Measurements from ENCODE around the gene FGF7. TPM values are rescaled to one million over a fixed set of nuclear protein-coding genes. Genes with fewer than 3 reads are reported as not detected.

The FGF7 gene
- total and polyA plus RNA-seq, 2 donors from 2014 or later: 3.8 to 23.8 TPM

GRCh38 chr15:49428409-49429095 lies 5.5 kb downstream of the FGF7 start:
- no peaks in the 10 kb centered on the region for H3K27me3 ChIP-seq (ENCODE audit: control insufficient read depth, insufficient read depth, low read length)
- H3K4me1 ChIP-seq (ENCODE audit: control insufficient read depth in 2 of 3, insufficient read depth in 2 of 3, low read depth in 1 of 3, low read length in 3 of 3): no peaks in the 10 kb centered on the region
- H3K9me3 ChIP-seq (ENCODE audit: control insufficient read depth in 2 of 3, insufficient read depth in 1 of 3, low read length in 3 of 3): no peaks in the 10 kb centered on the region
- H3K9ac ChIP-seq (ENCODE audit: low read length in 3 of 3): no peak overlapping the region
- no peaks in the 10 kb centered on the region for H3K36me3 ChIP-seq (ENCODE audit: control insufficient read depth in 2 of 3, insufficient read depth in 3 of 3, low read length in 3 of 3)
- TF ChIP-seq, protein P1, sequence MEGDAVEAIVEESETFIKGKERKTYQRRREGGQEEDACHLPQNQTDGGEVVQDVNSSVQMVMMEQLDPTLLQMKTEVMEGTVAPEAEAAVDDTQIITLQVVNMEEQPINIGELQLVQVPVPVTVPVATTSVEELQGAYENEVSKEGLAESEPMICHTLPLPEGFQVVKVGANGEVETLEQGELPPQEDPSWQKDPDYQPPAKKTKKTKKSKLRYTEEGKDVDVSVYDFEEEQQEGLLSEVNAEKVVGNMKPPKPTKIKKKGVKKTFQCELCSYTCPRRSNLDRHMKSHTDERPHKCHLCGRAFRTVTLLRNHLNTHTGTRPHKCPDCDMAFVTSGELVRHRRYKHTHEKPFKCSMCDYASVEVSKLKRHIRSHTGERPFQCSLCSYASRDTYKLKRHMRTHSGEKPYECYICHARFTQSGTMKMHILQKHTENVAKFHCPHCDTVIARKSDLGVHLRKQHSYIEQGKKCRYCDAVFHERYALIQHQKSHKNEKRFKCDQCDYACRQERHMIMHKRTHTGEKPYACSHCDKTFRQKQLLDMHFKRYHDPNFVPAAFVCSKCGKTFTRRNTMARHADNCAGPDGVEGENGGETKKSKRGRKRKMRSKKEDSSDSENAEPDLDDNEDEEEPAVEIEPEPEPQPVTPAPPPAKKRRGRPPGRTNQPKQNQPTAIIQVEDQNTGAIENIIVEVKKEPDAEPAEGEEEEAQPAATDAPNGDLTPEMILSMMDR (IDR thresholded peaks at IDR 0.05; ENCODE audit: borderline replicate concordance, extremely low read depth, insufficient read depth): no peak
- intact Hi-C loops (cut with DNase I): loop anchor here (10.0 kb wide), 1 partner anchor 194 kb away; no protein-coding TSS in a partner anchor
- DNase-seq: no peak
- H3K27ac ChIP-seq (ENCODE audit: low read depth in 2 of 2, low read length in 2 of 2): no peak overlapping the region
- no peak overlapping the region for H3K4me3 ChIP-seq (ENCODE audit: low read length in 3 of 3)
- FAIRE-seq: no peak

- no peak for DNase-seq
- TF ChIP-seq, protein P1 (IDR thresholded peaks at IDR 0.05; ENCODE audit: borderline replicate concordance, extremely low read depth, insufficient read depth): no peak
- intact Hi-C loops (cut with DNase I): no loop called here
- H3K9ac ChIP-seq (ENCODE audit: low read length in 3 of 3): no peak overlapping the region
- H3K4me1 ChIP-seq (ENCODE audit: control insufficient read depth in 2 of 3, insufficient read depth in 2 of 3, low read depth in 1 of 3, low read length in 3 of 3): no peaks in the 10 kb centered on the region
- FAIRE-seq: no peak
- no peaks in the 10 kb centered on the region for H3K27me3 ChIP-seq (ENCODE audit: control insufficient read depth, insufficient read depth, low read length)
- no peaks in the 10 kb centered on the region for H3K36me3 ChIP-seq (ENCODE audit: control insufficient read depth in 2 of 3, insufficient read depth in 3 of 3, low read length in 3 of 3)
- H3K27ac ChIP-seq (ENCODE audit: low read depth in 2 of 2, low read length in 2 of 2): no peak overlapping the region
- H3K4me3 ChIP-seq (ENCODE audit: low read length in 3 of 3): no peak overlapping the region
- H3K9me3 ChIP-seq (ENCODE audit: control insufficient read depth in 2 of 3, insufficient read depth in 1 of 3, low read length in 3 of 3): no peaks in the 10 kb centered on the region
Measured at GRCh38 chr15:49430046-49430445, 7.0 kb downstream of the FGF7 start.

DNA sequence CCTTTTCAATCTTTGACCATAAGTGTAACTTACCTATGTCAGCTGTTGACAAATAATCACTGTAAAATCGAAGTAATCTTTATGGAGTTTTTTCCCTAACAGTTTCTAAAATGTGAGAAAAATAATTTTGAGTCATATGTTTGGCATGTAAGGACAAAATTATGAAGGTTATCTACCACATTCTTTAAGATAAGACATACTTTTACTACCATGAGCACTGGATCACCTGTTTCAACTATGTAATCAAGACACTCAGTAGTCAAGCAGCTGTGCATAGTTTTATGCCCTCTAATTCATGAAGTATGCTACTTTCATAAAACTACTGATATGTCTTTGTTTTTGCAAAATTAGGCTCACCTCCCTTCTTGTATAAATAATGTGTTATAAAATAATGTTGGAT lies 12.1 kb downstream of the FGF7 start:
- Histone ChIP-seq H3K9ac (ENCODE audit: low read length in 3 of 3) (no peak overlapping the region), H3K4me3 (ENCODE audit: low read length in 3 of 3) (no peak overlapping the region), H3K27ac (ENCODE audit: low read depth in 2 of 2, low read length in 2 of 2) (no peak overlapping the region), H3K4me1 (ENCODE audit: control insufficient read depth in 2 of 3, insufficient read depth in 2 of 3, low read depth in 1 of 3, low read length in 3 of 3) (no peaks in the 10 kb centered on the region), H3K9me3 (ENCODE audit: control insufficient read depth in 2 of 3, insufficient read depth in 1 of 3, low read length in 3 of 3) (no peaks in the 10 kb centered on the region), H3K27me3 (ENCODE audit: control insufficient read depth, insufficient read depth, low read length) (no peaks in the 10 kb centered on the region), H3K36me3 (ENCODE audit: control insufficient read depth in 2 of 3, insufficient read depth in 3 of 3, low read length in 3 of 3) (no peaks in the 10 kb centered on the region)
- FAIRE-seq (no peak), DNase-seq (no peak)
- intact Hi-C loops (cut with DNase I): no loop called here
- TF ChIP-seq, protein P1 (IDR thresholded peaks at IDR 0.05; ENCODE audit: borderline replicate concordance, extremely low read depth, insufficient read depth): no peak

DNA sequence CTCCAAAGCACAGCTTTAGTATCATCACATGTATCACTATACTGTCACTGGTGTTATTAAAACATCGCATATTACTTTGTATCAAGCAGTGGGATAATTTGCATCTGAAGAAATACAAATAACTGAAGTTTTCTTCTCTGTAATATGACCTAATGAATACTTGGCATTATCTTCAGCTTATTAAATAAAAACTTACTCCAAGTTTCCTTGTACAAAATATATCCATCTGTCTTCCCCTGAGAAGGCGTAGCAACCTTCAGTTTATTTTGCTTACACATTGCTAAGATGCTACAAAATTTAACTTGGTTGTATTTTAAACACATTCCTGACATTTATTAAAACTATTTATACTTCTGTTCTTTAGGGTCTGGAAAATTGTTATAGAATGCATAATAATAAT lies 13.7 kb downstream of the FGF7 start:
- H3K27ac ChIP-seq (ENCODE audit: low read depth in 2 of 2, low read length in 2 of 2): no peak overlapping the region
- no peaks in the 10 kb centered on the region for H3K27me3 ChIP-seq (ENCODE audit: control insufficient read depth, insufficient read depth, low read length)
- intact Hi-C loops (cut with DNase I): no loop called here
- no peaks in the 10 kb centered on the region for H3K4me1 ChIP-seq (ENCODE audit: control insufficient read depth in 2 of 3, insufficient read depth in 2 of 3, low read depth in 1 of 3, low read length in 3 of 3)
- DNase-seq (no peak), FAIRE-seq (no peak)
- H3K9me3 ChIP-seq (ENCODE audit: control insufficient read depth in 2 of 3, insufficient read depth in 1 of 3, low read length in 3 of 3): no peaks in the 10 kb centered on the region
- no peak overlapping the region for H3K9ac ChIP-seq (ENCODE audit: low read length in 3 of 3)
- H3K36me3 ChIP-seq (ENCODE audit: control insufficient read depth in 2 of 3, insufficient read depth in 3 of 3, low read length in 3 of 3): no peaks in the 10 kb centered on the region
- TF ChIP-seq, protein P1 (IDR thresholded peaks at IDR 0.05; ENCODE audit: borderline replicate concordance, extremely low read depth, insufficient read depth): no peak
- no peak overlapping the region for H3K4me3 ChIP-seq (ENCODE audit: low read length in 3 of 3)

Data from kidney (tissue), 14 donors.